ENCODE results near the gene IL17RB.

DNA sequence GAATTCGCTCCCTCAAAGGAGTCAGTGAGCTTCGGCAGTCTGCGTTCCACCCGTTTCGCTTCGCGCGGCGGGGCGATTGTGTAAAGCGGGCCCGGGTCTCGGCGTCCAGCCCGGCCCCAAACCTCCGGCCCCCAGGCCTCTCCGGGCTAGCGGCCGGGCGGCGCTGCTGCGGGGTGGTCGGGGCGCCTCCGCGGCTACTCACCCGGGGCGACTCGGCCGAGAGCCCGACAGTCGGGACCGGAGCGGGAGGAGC is 561 bp upstream of the IL17RB start:
- TF ChIP-seq POLR2A (IDR thresholded peaks at IDR 0.05; ENCODE audit: low read depth, low read length): no peak
- no peak for TF ChIP-seq TAF1 (IDR thresholded peaks at IDR 0.05; ENCODE audit: borderline replicate concordance, low read depth, low read length)
